MM.1S (cell line): ENCODE data around the gene JPT2.

Source experiments
- DNase-seq: peaks from one replicate; pipeline ENCODE4 v3.0.0-alpha.2; 2015
- H2AFZ ChIP-seq: fragments of 300-600 bp; sonication (generic); 2 replicates; pipeline ENCODE4 v1.6.0; 2016; ENCODE audit warnings: antibody characterized with exemption, low read length
- H3F3A ChIP-seq: fragments of 300-600 bp; sonication (generic); 2 replicates; pipeline ENCODE4 v1.6.1; 2016; ENCODE audit warnings: mild to moderate bottlenecking, antibody characterized with exemption, low read length, moderate library complexity, mixed read lengths; ENCODE audit not compliant: insufficient read depth
- H3K27ac ChIP-seq: fragments of 300-600 bp; sonication (generic); 2 replicates; pipeline ENCODE4 v1.5.1; 2016; ENCODE audit warnings: mild to moderate bottlenecking, low read length
- H3K27me3 ChIP-seq: fragments of 300-600 bp; sonication (generic); replicated peaks from 2 replicates; pipeline ENCODE4 v1.6.0; 2016; ENCODE audit warnings: low read length; ENCODE audit not compliant: insufficient read depth
- H3K36me3 ChIP-seq: fragments of 300-600 bp; sonication (generic); replicated peaks from 2 replicates; pipeline ENCODE4 v1.6.1; 2016; ENCODE audit warnings: mild to moderate bottlenecking, low read length, mixed read lengths; ENCODE audit not compliant: insufficient read depth
- H3K4me1 ChIP-seq: fragments of 300-600 bp; sonication (generic); 2 replicates; pipeline ENCODE4 v1.6.1; 2016; ENCODE audit warnings: low read length, mixed read lengths
- H3K4me2 ChIP-seq: fragments of 300-600 bp; sonication (generic); 2 replicates; pipeline ENCODE4 v1.6.0; 2016; ENCODE audit warnings: low read depth, low read length
- H3K4me3 ChIP-seq: fragments of 300-600 bp; sonication (generic); 2 replicates; pipeline ENCODE4 v1.5.1; 2016; ENCODE audit warnings: low read length, mixed read lengths
- H3K79me2 ChIP-seq: fragments of 300-600 bp; sonication (generic); 2 replicates; pipeline ENCODE4 v1.6.1; 2016; ENCODE audit warnings: mixed run types, low read length, mixed read lengths
- H3K9ac ChIP-seq: fragments of 300-600 bp; sonication (generic); 2 replicates; pipeline ENCODE4 v1.6.1; 2016; ENCODE audit warnings: low read length, mixed read lengths
- H3K9me2 ChIP-seq: fragments of 300-600 bp; sonication (generic); replicated peaks from 2 replicates; pipeline ENCODE4 v1.6.1; 2016; ENCODE audit warnings: mild to moderate bottlenecking, low read length, mixed read lengths; ENCODE audit not compliant: insufficient read depth
- H3K9me3 ChIP-seq: fragments of 300-600 bp; sonication (generic); replicated peaks from 2 replicates; pipeline ENCODE4 v1.6.1; 2016; ENCODE audit warnings: mild to moderate bottlenecking, low read length, mixed read lengths; ENCODE audit not compliant: insufficient read depth
- H4K20me1 ChIP-seq: fragments of 300-600 bp; sonication (generic); 2 replicates; pipeline ENCODE4 v1.6.1; 2016; ENCODE audit warnings: mild to moderate bottlenecking, low read length, moderate library complexity, mixed read lengths; ENCODE audit not compliant: insufficient read depth
- CTCF ChIP-seq: fragments of 300-600 bp; sonication (generic); IDR thresholded peaks from 2 replicates; pipeline ENCODE4 v1.5.1; 2016; ENCODE audit warnings: antibody characterized with exemption, low read length, mixed read lengths
- EZH2 ChIP-seq: fragments of 300-600 bp; sonication (generic); optimal IDR thresholded peaks from 2 replicates; pipeline ENCODE3; 2017; ENCODE audit warnings: low read depth, mild to moderate bottlenecking, antibody characterized with exemption, low read length, mixed read lengths
- EZH2phosphoT487 ChIP-seq: fragments of 300-600 bp; sonication (generic); IDR thresholded peaks from 2 replicates; pipeline ENCODE4 v1.6.1; 2018; ENCODE audit warnings: antibody characterized with exemption, low read length

JPT2 gene

GRCh38 chr16:1690810-1691209 is 12.7 kb downstream of the JPT2 start:
- no peak for TF ChIP-seq CTCF
- no peak for TF ChIP-seq EZH2phosphoT487
- TF ChIP-seq EZH2: no peak
- H3K9ac ChIP-seq: no peak overlapping the region
- peaks cover 11% of the 10 kb centered on the region for H4K20me1 ChIP-seq
- no peaks in the 10 kb centered on the region for H3K27me3 ChIP-seq
- no peaks in the 10 kb centered on the region for H3K9me3 ChIP-seq
- no peak for DNase-seq
- no peaks in the 10 kb centered on the region for H3K9me2 ChIP-seq
- no peak overlapping the region for H3K4me3 ChIP-seq
- no peaks in the 10 kb centered on the region for H3K4me1 ChIP-seq
- H3K79me2 ChIP-seq: peaks cover 76% of the 10 kb centered on the region
- H2AFZ ChIP-seq: no peak overlapping the region
- no peak overlapping the region for H3K4me2 ChIP-seq
- H3K36me3 ChIP-seq: peaks cover 4% of the 10 kb centered on the region; the same call in 1 of the 2 replicates
- no peak overlapping the region for H3K27ac ChIP-seq
- H3F3A ChIP-seq: no peaks in the 10 kb centered on the region

GRCh38 chr16:1691276-1691675 is 13.2 kb downstream of the JPT2 start:
- Histone ChIP-seq H3K27ac (no peak overlapping the region), H3K9me2 (no peaks in the 10 kb centered on the region), H3K4me2 (no peak overlapping the region), H3K4me1 (no peaks in the 10 kb centered on the region), H3F3A (no peaks in the 10 kb centered on the region), H3K36me3 (peaks cover 4% of the 10 kb centered on the region; the same call in 1 of the 2 replicates), H2AFZ (no peak overlapping the region), H3K79me2 (peaks cover 74% of the 10 kb centered on the region), H3K4me3 (no peak overlapping the region), H4K20me1 (peaks cover 11% of the 10 kb centered on the region), H3K9ac (no peak overlapping the region), H3K27me3 (no peaks in the 10 kb centered on the region), H3K9me3 (no peaks in the 10 kb centered on the region)
- TF ChIP-seq EZH2phosphoT487 (no peak), EZH2 (no peak), CTCF (no peak)
- DNase-seq: no peak

- Histone ChIP-seq H3F3A (no peaks in the 10 kb centered on the region), H3K4me3 (no peak overlapping the region), H3K9me3 (no peaks in the 10 kb centered on the region), H3K27me3 (no peaks in the 10 kb centered on the region), H3K27ac (no peak overlapping the region), H3K9ac (no peak overlapping the region), H3K4me1 (no peaks in the 10 kb centered on the region), H3K36me3 (peaks cover 4% of the 10 kb centered on the region; the same call in 1 of the 2 replicates), H3K4me2 (no peak overlapping the region), H3K79me2 (peaks cover 69% of the 10 kb centered on the region), H2AFZ (no peak overlapping the region), H4K20me1 (peaks cover 11% of the 10 kb centered on the region), H3K9me2 (no peaks in the 10 kb centered on the region)
- no peak for TF ChIP-seq EZH2
- no peak for TF ChIP-seq CTCF
- no peak for DNase-seq
Observed at GRCh38 chr16:1691956-1692355, 13.9 kb downstream of the JPT2 start.
